ENCODE measurements around the gene LRRC75B.
"Not testable (repeated sequence)": the region's sequence is repeated elsewhere in the genome, so short reads cannot be mapped to it uniquely, and the experiment has no call there.

The LRRC75B gene

DNA sequence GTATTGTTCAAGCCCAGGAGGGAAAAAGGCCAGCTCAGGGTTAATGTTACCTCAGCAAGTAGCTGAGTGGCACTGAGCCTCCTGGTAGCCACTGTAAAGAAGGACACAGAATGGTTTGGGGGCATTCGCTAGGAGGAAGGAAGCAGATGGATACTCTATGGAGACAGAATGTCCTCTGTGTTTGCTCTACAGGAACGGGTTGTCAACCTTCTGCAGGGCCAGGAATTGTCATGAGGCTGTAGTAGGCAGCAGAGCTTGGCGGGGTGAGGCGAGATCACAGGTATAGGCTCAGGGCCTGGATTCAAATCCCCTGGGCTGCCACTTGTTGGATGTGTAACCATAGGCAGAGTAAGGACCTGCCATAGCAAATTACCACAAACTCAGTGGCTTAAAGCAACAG, 3.0 kb upstream of the LRRC75B start:
- no peak for DNase-seq (ENCODE audit: low read depth)
- no peak overlapping the region for H3K4me3 ChIP-seq (ENCODE audit: low read depth, low read length)
- no peak for TF ChIP-seq CTCF (IDR thresholded peaks at IDR 0.05; ENCODE audit: insufficient read depth, low read depth, low read length, missing control alignments)

DNA sequence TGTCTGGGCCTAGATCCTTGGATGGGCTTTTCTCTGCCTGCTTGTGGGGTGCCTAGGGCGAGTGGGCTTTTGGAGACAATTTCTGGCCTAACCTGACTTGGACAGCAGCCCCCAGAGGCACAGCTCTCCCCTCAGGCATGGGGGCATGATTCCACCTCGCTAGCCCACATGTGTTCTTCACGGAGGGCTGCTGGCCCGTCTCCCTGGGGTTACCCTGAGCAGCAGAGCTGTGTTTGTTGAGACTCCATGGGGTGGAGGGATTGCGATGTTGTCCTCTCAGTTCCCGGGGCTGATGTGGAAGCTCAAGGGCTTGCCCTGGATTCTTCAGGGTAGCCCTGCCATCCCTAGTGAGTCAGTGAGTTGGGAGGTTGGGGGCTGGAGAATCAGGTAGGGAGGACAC, 2.4 kb upstream of the LRRC75B start:
- DNase-seq (ENCODE audit: low read depth): no peak
- no peak for TF ChIP-seq CTCF (IDR thresholded peaks at IDR 0.05; ENCODE audit: insufficient read depth, low read depth, low read length, missing control alignments)
- H3K4me3 ChIP-seq (ENCODE audit: low read depth, low read length): no peak overlapping the region

GRCh38 chr22:24594569-24595120, 1.8 kb upstream of the LRRC75B start:
- no peak for DNase-seq (ENCODE audit: low read depth)
- no peak overlapping the region for H3K4me3 ChIP-seq (ENCODE audit: low read depth, low read length)
- TF ChIP-seq CTCF (IDR thresholded peaks at IDR 0.05; ENCODE audit: insufficient read depth, low read depth, low read length, missing control alignments): no peak

- no peak overlapping the region for H3K4me3 ChIP-seq (ENCODE audit: low read depth, low read length)
- no peak for TF ChIP-seq CTCF (IDR thresholded peaks at IDR 0.05; ENCODE audit: insufficient read depth, low read depth, low read length, missing control alignments)
- no peak for DNase-seq (ENCODE audit: low read depth)
These were observed 1.1 kb upstream of the LRRC75B start for GRCh38 chr22:24593836-24594568.

GRCh38 chr22:24593559-24593835, 624 bp upstream of the LRRC75B start:
- not testable (repeated sequence) for DNase-seq (ENCODE audit: low read depth)
- peak overlapping the region; percentile 49; the same call in 1 of the 2 replicates for H3K4me3 ChIP-seq (ENCODE audit: low read depth, low read length)

GRCh38 chr22:24592058-24592850, 619 bp downstream of the LRRC75B start:
- peak overlapping the region; percentile 51 for H3K4me3 ChIP-seq (ENCODE audit: low read depth, low read length)
- no peak for TF ChIP-seq CTCF (IDR thresholded peaks at IDR 0.05; ENCODE audit: insufficient read depth, low read depth, low read length, missing control alignments)
- peak; percentile 18 for DNase-seq (ENCODE audit: low read depth)

GRCh38 chr22:24591286-24591830, 1.5 kb downstream of the LRRC75B start:
- H3K4me3 ChIP-seq (ENCODE audit: low read depth, low read length): no peak overlapping the region
- DNase-seq (ENCODE audit: low read depth): no peak
- TF ChIP-seq CTCF (IDR thresholded peaks at IDR 0.05; ENCODE audit: insufficient read depth, low read depth, low read length, missing control alignments): no peak
